Measurements from ENCODE around the gene TMEM132D.

DNA sequence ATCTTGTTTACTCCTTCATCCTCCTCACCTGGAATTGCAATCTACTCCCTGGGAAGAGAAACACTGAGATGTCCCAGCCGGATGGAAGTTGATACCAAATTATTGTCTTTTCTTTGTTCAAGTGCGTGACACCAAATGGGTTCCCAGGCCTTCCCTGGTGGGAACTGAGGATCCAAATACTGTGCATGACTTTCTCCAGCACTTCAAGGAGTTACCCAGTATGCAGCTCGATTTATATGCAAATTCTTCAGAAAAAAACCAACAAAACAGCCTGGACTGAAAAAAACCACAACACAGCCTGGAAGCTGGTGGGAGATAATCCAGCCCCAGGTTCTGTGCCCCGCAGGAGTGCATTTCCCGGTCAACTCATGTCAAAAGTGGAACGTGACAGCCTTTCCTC is 740.0 kb downstream of the TMEM132D start:
- TF ChIP-seq, protein P1, sequence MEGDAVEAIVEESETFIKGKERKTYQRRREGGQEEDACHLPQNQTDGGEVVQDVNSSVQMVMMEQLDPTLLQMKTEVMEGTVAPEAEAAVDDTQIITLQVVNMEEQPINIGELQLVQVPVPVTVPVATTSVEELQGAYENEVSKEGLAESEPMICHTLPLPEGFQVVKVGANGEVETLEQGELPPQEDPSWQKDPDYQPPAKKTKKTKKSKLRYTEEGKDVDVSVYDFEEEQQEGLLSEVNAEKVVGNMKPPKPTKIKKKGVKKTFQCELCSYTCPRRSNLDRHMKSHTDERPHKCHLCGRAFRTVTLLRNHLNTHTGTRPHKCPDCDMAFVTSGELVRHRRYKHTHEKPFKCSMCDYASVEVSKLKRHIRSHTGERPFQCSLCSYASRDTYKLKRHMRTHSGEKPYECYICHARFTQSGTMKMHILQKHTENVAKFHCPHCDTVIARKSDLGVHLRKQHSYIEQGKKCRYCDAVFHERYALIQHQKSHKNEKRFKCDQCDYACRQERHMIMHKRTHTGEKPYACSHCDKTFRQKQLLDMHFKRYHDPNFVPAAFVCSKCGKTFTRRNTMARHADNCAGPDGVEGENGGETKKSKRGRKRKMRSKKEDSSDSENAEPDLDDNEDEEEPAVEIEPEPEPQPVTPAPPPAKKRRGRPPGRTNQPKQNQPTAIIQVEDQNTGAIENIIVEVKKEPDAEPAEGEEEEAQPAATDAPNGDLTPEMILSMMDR (IDR thresholded peaks at IDR 0.05; ENCODE audit: poor library complexity) = no peak
- TF ChIP-seq EZH2 (IDR thresholded peaks at IDR 0.05; ENCODE audit: borderline replicate concordance) = no peak
